K562 (cell line): ENCODE results near the gene SERPINA5. TPM values are rescaled to one million over a fixed set of nuclear protein-coding genes. Genes with fewer than 3 reads are reported as not detected.

Experiments used
- ATAC-seq: fragments of 200-7000 bp; cut with Tn5 transposase; 3 replicates; pipeline ENCODE4 v1.9.1; 2020; ENCODE audit warnings: moderate library complexity
- BruUV-seq: library from RNA; stranded (reverse); fragments of 400-500 nt; replicated peaks from 2 replicates; lab custom pipeline; 2021; lab: Mats Ljungman, UMichigan
- CTCF ChIA-PET: fragments of 300-600 bp; formaldehyde crosslinking; extraction: SDS; loops from one replicate; lab custom pipeline; 2021; ENCODE audit warnings: low intra/inter-chr PET ratio; lab: Yijun Ruan, JAX
- POLR2A ChIA-PET: fragments of 300-600, 350-650 bp; sonication (Branson Sonifier 250); formaldehyde crosslinking; extraction: SDS; loops from one replicate; lab custom pipeline; 2021; ENCODE audit warnings: antibody characterized with exemption, inconsistent platforms; lab: Yijun Ruan, JAX
- DNase-seq, 4 experiments: peaks; one replicate each; pipeline versions ENCODE4 v3.0.0 to v3.0.0-alpha.2; 2011 to 2018; ENCODE audit warnings: low spot score in 3 of 4, mixed read lengths in 3 of 4; ENCODE audit errors: extremely low read depth in 1 of 4
- FAIRE-seq: peaks from 2 replicates; lab custom pipeline; 2011; peaks lifted over from hg19 to GRCh38; lab: Jason Lieb, UNC
- H2AFZ ChIP-seq: 2 replicates; pipeline ENCODE4 v1.6.0; 2011; ENCODE audit warnings: low read depth, low read length, control low read depth, inconsistent platforms
- H3K27ac ChIP-seq: fragments of 200-600 bp; 3 replicates; pipeline ENCODE4 v1.8.0; 2011; ENCODE audit warnings: low read depth, mild to moderate bottlenecking, control low read depth, inconsistent platforms, low read length, moderate library complexity, mixed read lengths; ENCODE audit errors: extremely low read depth
- H3K27me3 ChIP-seq, 2 experiments: fragments of 300-600 bp in 1 of 2; 2 replicates in 1 of 2; 3 replicates in 1 of 2; pipeline versions ENCODE4 v1.6.0 to v1.8.0; 2011; ENCODE audit warnings: inconsistent platforms in 2 of 2, low read length in 2 of 2, mild to moderate bottlenecking in 1 of 2, mixed read lengths in 1 of 2, moderate library complexity in 1 of 2; ENCODE audit not compliant: control insufficient read depth in 2 of 2, insufficient read depth in 2 of 2
- H3K36me3 ChIP-seq: fragments of 300-600 bp; 3 replicates; pipeline ENCODE4 v1.8.0; 2011; ENCODE audit warnings: mild to moderate bottlenecking, low read length, inconsistent platforms; ENCODE audit not compliant: control insufficient read depth, insufficient read depth
- H3K4me1 ChIP-seq, 2 experiments: fragments of 200-600 bp in 1 of 2; replicated peaks in 1 of 2; 2 replicates in 1 of 2; 3 replicates in 1 of 2; pipeline versions ENCODE4 v1.5.1 to v1.8.0; 2011; ENCODE audit warnings: inconsistent platforms in 2 of 2, low read length in 2 of 2, mild to moderate bottlenecking in 1 of 2, mixed read lengths in 1 of 2, moderate library complexity in 1 of 2; ENCODE audit not compliant: control insufficient read depth in 2 of 2, insufficient read depth in 2 of 2
- H3K4me2 ChIP-seq: 2 replicates; pipeline ENCODE4 v1.6.1; 2011; ENCODE audit warnings: low read length, control low read depth, inconsistent platforms, mixed read lengths; ENCODE audit not compliant: insufficient read depth
- H3K4me3 ChIP-seq: fragments of 200-600 bp; sonication (generic), shearing (Covaris generic); 2 replicates; pipeline ENCODE4 v1.5.1; 2016; ENCODE audit warnings: control low read depth, inconsistent platforms
- H3K79me2 ChIP-seq: fragments of 200-600 bp; 3 replicates; pipeline ENCODE4 v1.8.0; 2011; ENCODE audit warnings: low read length, inconsistent platforms; ENCODE audit not compliant: control insufficient read depth, insufficient read depth
- H3K9ac ChIP-seq, 2 experiments: 2 replicates each; pipeline versions ENCODE4 v1.6.0 to v1.6.1; 2011; ENCODE audit warnings: low read depth in 2 of 2, low read length in 2 of 2, control low read depth in 1 of 2, inconsistent platforms in 1 of 2, mild to moderate bottlenecking in 1 of 2, mixed read lengths in 1 of 2; ENCODE audit not compliant: insufficient read depth in 1 of 2
- H3K9me1 ChIP-seq: one replicate; pipeline ENCODE4 v1.6.0; 2011; ENCODE audit warnings: inconsistent platforms, mild to moderate bottlenecking, low read length, moderate library complexity; ENCODE audit not compliant: control insufficient read depth, insufficient read depth
- H3K9me3 ChIP-seq: replicated peaks from 2 replicates; pipeline ENCODE4 v1.5.1; 2011; ENCODE audit warnings: low read depth, low read length, inconsistent platforms; ENCODE audit not compliant: control insufficient read depth, insufficient read depth
- H4K20me1 ChIP-seq: replicated peaks from 2 replicates; pipeline ENCODE4 v1.6.1; 2011; ENCODE audit warnings: low read length, inconsistent platforms, mixed read lengths; ENCODE audit not compliant: control insufficient read depth, insufficient read depth
- CBX3 ChIP-seq, 2 experiments: IDR thresholded peaks; 1 replicate in 1 of 2; 2 replicates in 1 of 2; pipeline ENCODE4 v1.6.1; 2012; ENCODE audit warnings: inconsistent platforms in 2 of 2, low read length in 2 of 2, borderline replicate concordance in 1 of 2, control low read depth in 1 of 2
- GABPB2 ChIP-seq: fragments of 250-450 bp; sonication (Bioruptor Pico); conservative IDR thresholded peaks from 2 replicates; pipeline ENCODE4 v1.5.1; 2021; ENCODE audit warnings: mild to moderate bottlenecking
- PHB2 ChIP-seq: fragments of 450-650 bp; IDR thresholded peaks from 2 replicates; pipeline ENCODE4 v1.6.1; 2017; ENCODE audit warnings: low read depth
- WGBS: fragments of 100-300 bp; shearing (Covaris generic); methylation state at CpG from one replicate; pipeline ENCODE4 v1.1.6; 2016; ENCODE audit warnings: low coverage, mixed read lengths; ENCODE audit not compliant: insufficient coverage; ENCODE audit errors: missing lambda C conversion rate; 5-methylcytosine and 5-hydroxymethylcytosine counted together
- in situ Hi-C: fragments of 300-500 bp; cut with MboI; formaldehyde crosslinking; loops from 4 replicates; pipeline ENCODE4 v1.15.0; 2018; ENCODE audit warnings: inconsistent platforms, mixed read lengths
- intact Hi-C: fragments of 100-400 bp; cut with micrococcal nuclease; formaldehyde crosslinking; loops from 2 replicates; pipeline ENCODE4 v1.14.2; 2022
- polyA plus RNA-seq, 8 experiments: library from polyadenylated mRNA; depleted of rRNA in 4 of 8; stranded (reverse) in 5 of 8; unstranded in 3 of 8; fragments of >200 nt; fragmentation: Nextera tagmentation in 2 of 8; fragmentation: Illumina TruSeq in 1 of 8; extraction: Ambion mirVana in 2 of 8; extraction: Trizol in 1 of 8; gene quantifications; 2 replicates each; pipeline versions ENCODE4 v1.2.1 to v1.2.3, GENCODE V29; 2011 to 2014; ENCODE audit warnings: inconsistent platforms in 1 of 8, missing spikeins in 1 of 8
- total RNA-seq, 7 experiments: library from RNA; depleted of rRNA in 6 of 7; stranded (reverse); fragments of >200 nt in 6 of 7; fragmentation: Illumina TruSeq in 2 of 7; extraction: Trizol in 2 of 7; gene quantifications; 2 replicates each; pipeline versions ENCODE4 v1.2.1 to v1.2.3, GENCODE V29; 2011 to 2021; ENCODE audit warnings: low replicate concordance in 1 of 7
- TF ChIP-seq, protein P1 (sequence below): fragments of 450-650 bp; IDR thresholded peaks from 2 replicates; pipeline ENCODE4 v1.6.1; 2016; ENCODE audit warnings: mild to moderate bottlenecking, moderate library complexity

Gene SERPINA5
- total and polyA plus RNA-seq, 9 of the 15 experiments (the other 6 are each of a cell fraction or from before 2014, with no cell fraction given), result 0.38 TPM; not detected in 8

DNA sequence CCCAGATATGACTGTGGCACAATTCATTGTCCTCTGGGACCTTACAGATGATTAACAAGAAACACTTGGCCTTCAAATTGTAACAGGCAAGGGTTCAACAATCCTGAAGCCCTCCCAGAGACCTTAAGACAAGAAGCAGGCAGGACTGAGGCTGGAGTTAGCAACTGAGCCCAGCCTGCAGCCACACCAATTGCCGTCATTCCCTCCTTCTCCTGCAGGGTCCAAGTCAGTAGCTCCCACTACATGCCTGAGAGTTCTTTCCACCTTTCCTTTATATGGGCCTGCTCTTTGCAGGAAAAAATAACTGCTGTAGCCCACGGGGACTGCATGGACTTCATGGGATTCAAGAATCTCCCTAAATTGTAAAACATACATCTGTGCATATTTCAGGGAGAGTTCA is 22.4 kb upstream of the SERPINA5 start:
- Histone ChIP-seq H3K27me3 (no peaks in the 10 kb centered on the region), H2AFZ (no peak overlapping the region), H3K9ac (no peak overlapping the region), H3K9me3 (no peaks in the 10 kb centered on the region), H3K36me3 (no peaks in the 10 kb centered on the region), H3K4me1 (no peaks in the 10 kb centered on the region), H3K27ac (no peak overlapping the region), H3K79me2 (no peaks in the 10 kb centered on the region), H3K4me2 (no peak overlapping the region), H4K20me1 (no peaks in the 10 kb centered on the region), H3K9me1 (no peaks in the 10 kb centered on the region), H3K4me3 (no peak overlapping the region)
- FAIRE-seq (no peak), DNase-seq (no peak), ATAC-seq (no peak)
- CTCF ChIA-PET, result no interaction called here
- WGBS, result 0% methylated on average over 1 of the region's 2 CpGs
- intact Hi-C loops, result no loop called here
- in situ Hi-C loops, result no loop called here
- POLR2A ChIA-PET, result no interaction called here
- no TSS peak for BruUV-seq
- TF ChIP-seq, protein P1, sequence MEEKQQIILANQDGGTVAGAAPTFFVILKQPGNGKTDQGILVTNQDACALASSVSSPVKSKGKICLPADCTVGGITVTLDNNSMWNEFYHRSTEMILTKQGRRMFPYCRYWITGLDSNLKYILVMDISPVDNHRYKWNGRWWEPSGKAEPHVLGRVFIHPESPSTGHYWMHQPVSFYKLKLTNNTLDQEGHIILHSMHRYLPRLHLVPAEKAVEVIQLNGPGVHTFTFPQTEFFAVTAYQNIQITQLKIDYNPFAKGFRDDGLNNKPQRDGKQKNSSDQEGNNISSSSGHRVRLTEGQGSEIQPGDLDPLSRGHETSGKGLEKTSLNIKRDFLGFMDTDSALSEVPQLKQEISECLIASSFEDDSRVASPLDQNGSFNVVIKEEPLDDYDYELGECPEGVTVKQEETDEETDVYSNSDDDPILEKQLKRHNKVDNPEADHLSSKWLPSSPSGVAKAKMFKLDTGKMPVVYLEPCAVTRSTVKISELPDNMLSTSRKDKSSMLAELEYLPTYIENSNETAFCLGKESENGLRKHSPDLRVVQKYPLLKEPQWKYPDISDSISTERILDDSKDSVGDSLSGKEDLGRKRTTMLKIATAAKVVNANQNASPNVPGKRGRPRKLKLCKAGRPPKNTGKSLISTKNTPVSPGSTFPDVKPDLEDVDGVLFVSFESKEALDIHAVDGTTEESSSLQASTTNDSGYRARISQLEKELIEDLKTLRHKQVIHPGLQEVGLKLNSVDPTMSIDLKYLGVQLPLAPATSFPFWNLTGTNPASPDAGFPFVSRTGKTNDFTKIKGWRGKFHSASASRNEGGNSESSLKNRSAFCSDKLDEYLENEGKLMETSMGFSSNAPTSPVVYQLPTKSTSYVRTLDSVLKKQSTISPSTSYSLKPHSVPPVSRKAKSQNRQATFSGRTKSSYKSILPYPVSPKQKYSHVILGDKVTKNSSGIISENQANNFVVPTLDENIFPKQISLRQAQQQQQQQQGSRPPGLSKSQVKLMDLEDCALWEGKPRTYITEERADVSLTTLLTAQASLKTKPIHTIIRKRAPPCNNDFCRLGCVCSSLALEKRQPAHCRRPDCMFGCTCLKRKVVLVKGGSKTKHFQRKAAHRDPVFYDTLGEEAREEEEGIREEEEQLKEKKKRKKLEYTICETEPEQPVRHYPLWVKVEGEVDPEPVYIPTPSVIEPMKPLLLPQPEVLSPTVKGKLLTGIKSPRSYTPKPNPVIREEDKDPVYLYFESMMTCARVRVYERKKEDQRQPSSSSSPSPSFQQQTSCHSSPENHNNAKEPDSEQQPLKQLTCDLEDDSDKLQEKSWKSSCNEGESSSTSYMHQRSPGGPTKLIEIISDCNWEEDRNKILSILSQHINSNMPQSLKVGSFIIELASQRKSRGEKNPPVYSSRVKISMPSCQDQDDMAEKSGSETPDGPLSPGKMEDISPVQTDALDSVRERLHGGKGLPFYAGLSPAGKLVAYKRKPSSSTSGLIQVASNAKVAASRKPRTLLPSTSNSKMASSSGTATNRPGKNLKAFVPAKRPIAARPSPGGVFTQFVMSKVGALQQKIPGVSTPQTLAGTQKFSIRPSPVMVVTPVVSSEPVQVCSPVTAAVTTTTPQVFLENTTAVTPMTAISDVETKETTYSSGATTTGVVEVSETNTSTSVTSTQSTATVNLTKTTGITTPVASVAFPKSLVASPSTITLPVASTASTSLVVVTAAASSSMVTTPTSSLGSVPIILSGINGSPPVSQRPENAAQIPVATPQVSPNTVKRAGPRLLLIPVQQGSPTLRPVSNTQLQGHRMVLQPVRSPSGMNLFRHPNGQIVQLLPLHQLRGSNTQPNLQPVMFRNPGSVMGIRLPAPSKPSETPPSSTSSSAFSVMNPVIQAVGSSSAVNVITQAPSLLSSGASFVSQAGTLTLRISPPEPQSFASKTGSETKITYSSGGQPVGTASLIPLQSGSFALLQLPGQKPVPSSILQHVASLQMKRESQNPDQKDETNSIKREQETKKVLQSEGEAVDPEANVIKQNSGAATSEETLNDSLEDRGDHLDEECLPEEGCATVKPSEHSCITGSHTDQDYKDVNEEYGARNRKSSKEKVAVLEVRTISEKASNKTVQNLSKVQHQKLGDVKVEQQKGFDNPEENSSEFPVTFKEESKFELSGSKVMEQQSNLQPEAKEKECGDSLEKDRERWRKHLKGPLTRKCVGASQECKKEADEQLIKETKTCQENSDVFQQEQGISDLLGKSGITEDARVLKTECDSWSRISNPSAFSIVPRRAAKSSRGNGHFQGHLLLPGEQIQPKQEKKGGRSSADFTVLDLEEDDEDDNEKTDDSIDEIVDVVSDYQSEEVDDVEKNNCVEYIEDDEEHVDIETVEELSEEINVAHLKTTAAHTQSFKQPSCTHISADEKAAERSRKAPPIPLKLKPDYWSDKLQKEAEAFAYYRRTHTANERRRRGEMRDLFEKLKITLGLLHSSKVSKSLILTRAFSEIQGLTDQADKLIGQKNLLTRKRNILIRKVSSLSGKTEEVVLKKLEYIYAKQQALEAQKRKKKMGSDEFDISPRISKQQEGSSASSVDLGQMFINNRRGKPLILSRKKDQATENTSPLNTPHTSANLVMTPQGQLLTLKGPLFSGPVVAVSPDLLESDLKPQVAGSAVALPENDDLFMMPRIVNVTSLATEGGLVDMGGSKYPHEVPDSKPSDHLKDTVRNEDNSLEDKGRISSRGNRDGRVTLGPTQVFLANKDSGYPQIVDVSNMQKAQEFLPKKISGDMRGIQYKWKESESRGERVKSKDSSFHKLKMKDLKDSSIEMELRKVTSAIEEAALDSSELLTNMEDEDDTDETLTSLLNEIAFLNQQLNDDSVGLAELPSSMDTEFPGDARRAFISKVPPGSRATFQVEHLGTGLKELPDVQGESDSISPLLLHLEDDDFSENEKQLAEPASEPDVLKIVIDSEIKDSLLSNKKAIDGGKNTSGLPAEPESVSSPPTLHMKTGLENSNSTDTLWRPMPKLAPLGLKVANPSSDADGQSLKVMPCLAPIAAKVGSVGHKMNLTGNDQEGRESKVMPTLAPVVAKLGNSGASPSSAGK, result no peak
- TF ChIP-seq CBX3 (IDR thresholded peaks at IDR 0.05; ENCODE audit: borderline replicate concordance in 1 of 2, low read length in 2 of 2), result no peak
- TF ChIP-seq GABPB2 (CRISPR knock-in tag), result no peak
- TF ChIP-seq PHB2, result no peak
